ENCODE measurements around the gene CHAT. TPM values are rescaled to one million over a fixed set of nuclear protein-coding genes. Genes with fewer than 3 reads are reported as not detected.

Gene CHAT
- total RNA-seq, 1 experiment from 2014 or later = not detected

GRCh38 chr10:49616421-49617101 is 2.7 kb downstream of the CHAT start:
- Histone ChIP-seq H3K27me3 (peaks cover 57% of the 10 kb centered on the region), H3K9me3 (peaks cover 3% of the 10 kb centered on the region), H3K4me3 (no peak overlapping the region), H3K36me3 (no peaks in the 10 kb centered on the region)
- no peak for DNase-seq

GRCh38 chr10:49617121-49618020 is 3.5 kb downstream of the CHAT start:
- no peak overlapping the region for H3K4me3 ChIP-seq
- peaks cover 49% of the 10 kb centered on the region for H3K27me3 ChIP-seq
- DNase-seq = peak; percentile 4
- H3K9me3 ChIP-seq = no peaks in the 10 kb centered on the region
- H3K36me3 ChIP-seq = no peaks in the 10 kb centered on the region

- Histone ChIP-seq H3K36me3 (no peaks in the 10 kb centered on the region), H3K27me3 (peaks cover 37% of the 10 kb centered on the region), H3K4me3 (no peak overlapping the region), H3K9me3 (no peaks in the 10 kb centered on the region)
- no peak for DNase-seq
Observed at GRCh38 chr10:49618821-49619220, 5.0 kb downstream of the CHAT start.

- no peak for DNase-seq
- Histone ChIP-seq H3K9me3 (no peaks in the 10 kb centered on the region), H3K4me3 (no peak overlapping the region), H3K27me3 (peaks cover 31% of the 10 kb centered on the region), H3K36me3 (no peaks in the 10 kb centered on the region)
Observed at GRCh38 chr10:49619613-49620012, 5.8 kb downstream of the CHAT start.

- H3K9me3 ChIP-seq = no peaks in the 10 kb centered on the region
- no peak overlapping the region for H3K4me3 ChIP-seq
- peaks cover 24% of the 10 kb centered on the region for H3K27me3 ChIP-seq
- H3K36me3 ChIP-seq = no peaks in the 10 kb centered on the region
- DNase-seq = peak; percentile 0
Observed at GRCh38 chr10:49620286-49620810, 6.5 kb downstream of the CHAT start.

GRCh38 chr10:49620841-49621378 is 7.1 kb downstream of the CHAT start:
- DNase-seq = peak; percentile 0
- H3K4me3 ChIP-seq = no peak overlapping the region
- no peaks in the 10 kb centered on the region for H3K9me3 ChIP-seq
- peaks cover 23% of the 10 kb centered on the region for H3K27me3 ChIP-seq
- H3K36me3 ChIP-seq = no peaks in the 10 kb centered on the region

- H3K9me3 ChIP-seq = no peaks in the 10 kb centered on the region
- no peak overlapping the region for H3K4me3 ChIP-seq
- no peak for DNase-seq
- no peaks in the 10 kb centered on the region for H3K36me3 ChIP-seq
- peaks cover 21% of the 10 kb centered on the region for H3K27me3 ChIP-seq
Observed at GRCh38 chr10:49621561-49621960, 7.7 kb downstream of the CHAT start.

- H3K27me3 ChIP-seq = peaks cover 21% of the 10 kb centered on the region
- no peak overlapping the region for H3K4me3 ChIP-seq
- no peaks in the 10 kb centered on the region for H3K36me3 ChIP-seq
- no peaks in the 10 kb centered on the region for H3K9me3 ChIP-seq
- no peak for DNase-seq
Observed at GRCh38 chr10:49622426-49623425, 8.9 kb downstream of the CHAT start.

- Histone ChIP-seq H3K4me3 (no peak overlapping the region), H3K9me3 (no peaks in the 10 kb centered on the region), H3K36me3 (no peaks in the 10 kb centered on the region), H3K27me3 (peaks cover 5% of the 10 kb centered on the region)
- DNase-seq = no peak
Observed at GRCh38 chr10:49624629-49625028, 10.8 kb downstream of the CHAT start.

- H3K27me3 ChIP-seq = peaks cover 3% of the 10 kb centered on the region; the same call in 1 of the 2 replicates
- no peak overlapping the region for H3K4me3 ChIP-seq
- H3K36me3 ChIP-seq = no peaks in the 10 kb centered on the region
- no peak for DNase-seq
- no peaks in the 10 kb centered on the region for H3K9me3 ChIP-seq
Observed at GRCh38 chr10:49625411-49625810, 11.6 kb downstream of the CHAT start.

- H3K4me3 ChIP-seq = no peak overlapping the region
- H3K27me3 ChIP-seq = peaks cover 3% of the 10 kb centered on the region; the same call in 1 of the 2 replicates
- no peak for DNase-seq
- no peaks in the 10 kb centered on the region for H3K9me3 ChIP-seq
- H3K36me3 ChIP-seq = no peaks in the 10 kb centered on the region
Observed at GRCh38 chr10:49627038-49627437, 13.2 kb downstream of the CHAT start.

- no peak overlapping the region for H3K4me3 ChIP-seq
- H3K27me3 ChIP-seq = peaks cover 3% of the 10 kb centered on the region; the same call in 1 of the 2 replicates
- no peak for DNase-seq
- H3K9me3 ChIP-seq = no peaks in the 10 kb centered on the region
- H3K36me3 ChIP-seq = no peaks in the 10 kb centered on the region
Observed at GRCh38 chr10:49627644-49628247, 13.9 kb downstream of the CHAT start.

GRCh38 chr10:49628599-49628998 is 14.8 kb downstream of the CHAT start:
- Histone ChIP-seq H3K9me3 (no peaks in the 10 kb centered on the region), H3K4me3 (no peak overlapping the region), H3K27me3 (peaks cover 2% of the 10 kb centered on the region; the same call in 1 of the 2 replicates), H3K36me3 (no peaks in the 10 kb centered on the region)
- no peak for DNase-seq

GRCh38 chr10:49629431-49629881 is 15.6 kb downstream of the CHAT start:
- Histone ChIP-seq H3K9me3 (no peaks in the 10 kb centered on the region), H3K36me3 (no peaks in the 10 kb centered on the region), H3K27me3 (no peaks in the 10 kb centered on the region; the same call in 1 of the 2 replicates), H3K4me3 (no peak overlapping the region)
- DNase-seq = no peak

- Histone ChIP-seq H3K4me3 (no peak overlapping the region), H3K9me3 (no peaks in the 10 kb centered on the region), H3K36me3 (no peaks in the 10 kb centered on the region), H3K27me3 (peaks cover 16% of the 10 kb centered on the region)
- peak; percentile 0 for DNase-seq
Observed at GRCh38 chr10:49631975-49632374, 18.1 kb downstream of the CHAT start.
